ENCODE measurements around the gene SLC4A4. TPM values are rescaled to one million over a fixed set of nuclear protein-coding genes. Genes with fewer than 3 reads are reported as not detected.

Gene SLC4A4
- total RNA-seq, 2 donors from 2014 or later: 0.52 to 0.81 TPM

DNA sequence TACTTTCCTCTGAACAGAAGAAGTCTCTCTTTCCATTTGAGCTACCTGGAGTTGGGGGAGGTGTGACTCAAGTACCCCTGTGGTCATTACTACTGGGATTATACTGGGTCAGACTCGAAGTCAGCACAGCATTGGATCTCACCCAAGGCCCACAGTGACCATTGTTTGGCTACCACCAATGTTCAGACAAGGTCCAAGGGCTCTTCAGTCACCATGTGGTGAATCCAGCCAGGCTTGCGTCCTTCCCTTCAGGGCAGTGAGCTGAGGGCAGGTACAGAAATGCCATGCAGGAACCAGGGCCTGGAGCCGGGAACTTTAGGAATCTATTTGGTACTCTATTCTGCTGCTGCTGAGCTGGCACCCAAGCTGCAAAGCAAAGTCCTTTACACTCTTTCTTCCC, 5.5 kb upstream of the SLC4A4 start:
- DNase-seq: no peak
- no peak overlapping the region for H3K4me3 Mint-ChIP-seq
- H3K27me3 Mint-ChIP-seq: peaks cover 9% of the 10 kb centered on the region
- H3K9me3 ChIP-seq (ENCODE audit: control insufficient read depth, low read length, poor library complexity, severe bottlenecking): no peaks in the 10 kb centered on the region
- no peak overlapping the region for H3K27ac Mint-ChIP-seq
- no peaks in the 10 kb centered on the region for H3K4me1 Mint-ChIP-seq
- no peak for ATAC-seq
- H3K36me3 Mint-ChIP-seq (ENCODE audit: low read depth): no peaks in the 10 kb centered on the region

DNA sequence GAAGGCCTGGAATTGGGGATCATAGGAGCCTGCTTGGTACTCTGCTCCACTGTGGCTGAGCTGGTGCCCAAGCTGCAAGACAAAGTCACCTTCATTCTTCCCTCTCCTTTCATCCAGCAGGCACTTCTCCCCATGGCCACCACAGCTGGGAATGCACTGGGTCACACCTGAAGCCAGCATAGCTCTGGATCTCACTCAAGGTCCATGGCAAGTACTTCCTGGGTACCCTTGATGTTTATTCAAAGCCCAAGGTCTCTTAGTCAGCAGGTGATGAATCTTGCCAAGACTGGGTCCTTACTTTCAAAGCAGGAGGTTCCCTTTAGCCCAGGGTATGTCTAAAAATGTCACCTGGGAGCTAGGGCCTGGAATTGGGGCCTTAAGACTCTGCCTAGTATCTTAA, 4.9 kb upstream of the SLC4A4 start:
- Mint-ChIP-seq H3K36me3 (ENCODE audit: low read depth) (no peaks in the 10 kb centered on the region), H3K27me3 (peaks cover 9% of the 10 kb centered on the region), H3K4me1 (no peaks in the 10 kb centered on the region), H3K4me3 (no peak overlapping the region), H3K27ac (no peak overlapping the region)
- no peak for ATAC-seq
- DNase-seq: no peak
- H3K9me3 ChIP-seq (ENCODE audit: control insufficient read depth, low read length, poor library complexity, severe bottlenecking): no peaks in the 10 kb centered on the region

GRCh38 chr4:71334465-71334882, 4.3 kb upstream of the SLC4A4 start:
- no peaks in the 10 kb centered on the region for H3K9me3 ChIP-seq (ENCODE audit: control insufficient read depth, low read length, poor library complexity, severe bottlenecking)
- Mint-ChIP-seq H3K4me3 (no peak overlapping the region), H3K4me1 (no peaks in the 10 kb centered on the region), H3K27me3 (peaks cover 9% of the 10 kb centered on the region), H3K36me3 (ENCODE audit: low read depth) (no peaks in the 10 kb centered on the region), H3K27ac (no peak overlapping the region)
- DNase-seq (no peak), ATAC-seq (no peak)

- DNase-seq (no peak), ATAC-seq (no peak)
- H3K27me3 Mint-ChIP-seq: peaks cover 4% of the 10 kb centered on the region
- no peaks in the 10 kb centered on the region for H3K9me3 ChIP-seq (ENCODE audit: control insufficient read depth, low read length, poor library complexity, severe bottlenecking)
- no peak overlapping the region for H3K27ac Mint-ChIP-seq
- H3K36me3 Mint-ChIP-seq (ENCODE audit: low read depth): no peaks in the 10 kb centered on the region
- no peak overlapping the region for H3K4me3 Mint-ChIP-seq
- H3K4me1 Mint-ChIP-seq: peaks cover 4% of the 10 kb centered on the region
These were observed 5.0 kb downstream of the SLC4A4 start for GRCh38 chr4:71343670-71344466.

GRCh38 chr4:71346710-71347109, 7.9 kb downstream of the SLC4A4 start:
- Mint-ChIP-seq H3K4me3 (no peak overlapping the region), H3K36me3 (ENCODE audit: low read depth) (no peaks in the 10 kb centered on the region)
- DNase-seq: no peak

DNA sequence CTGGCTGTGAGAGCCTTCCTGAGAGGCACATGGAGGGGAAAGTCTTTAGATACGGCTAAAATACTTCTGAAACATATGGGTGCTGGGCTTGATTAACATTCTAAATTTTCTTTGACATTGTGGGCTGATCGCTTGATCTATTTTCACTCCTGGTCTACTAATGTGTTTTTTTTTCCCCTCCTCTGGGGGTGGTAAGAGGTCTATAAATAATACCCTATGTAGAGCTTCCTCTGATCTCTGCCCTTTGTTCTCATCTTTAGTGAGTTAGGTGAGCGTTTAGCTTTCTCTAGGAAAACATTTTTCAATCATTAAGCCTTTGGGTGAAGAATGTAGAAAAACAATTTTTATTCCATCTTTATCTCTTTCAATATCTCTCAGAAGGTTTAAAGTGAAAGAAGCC, 9.8 kb downstream of the SLC4A4 start:
- peaks cover 22% of the 10 kb centered on the region for H3K27me3 Mint-ChIP-seq
- DNase-seq: no peak
- ATAC-seq: no peak
- H3K4me3 Mint-ChIP-seq: no peak overlapping the region
- H3K27ac Mint-ChIP-seq: no peak overlapping the region
- H3K36me3 Mint-ChIP-seq (ENCODE audit: low read depth): no peaks in the 10 kb centered on the region
- H3K4me1 Mint-ChIP-seq: peaks cover 4% of the 10 kb centered on the region
- H3K9me3 ChIP-seq (ENCODE audit: control insufficient read depth, low read length, poor library complexity, severe bottlenecking): no peaks in the 10 kb centered on the region

More at GRCh38 chr4:71346710-71347109, 7.9 kb downstream of the SLC4A4 start:
- peaks cover 13% of the 10 kb centered on the region for H3K27me3 Mint-ChIP-seq
- H3K27ac Mint-ChIP-seq: no peak overlapping the region
- no peak for ATAC-seq
- H3K9me3 ChIP-seq (ENCODE audit: control insufficient read depth, low read length, poor library complexity, severe bottlenecking): no peaks in the 10 kb centered on the region
- peaks cover 4% of the 10 kb centered on the region for H3K4me1 Mint-ChIP-seq

- Mint-ChIP-seq H3K4me3 (no peak overlapping the region), H3K27me3 (peaks cover 14% of the 10 kb centered on the region), H3K27ac (no peak overlapping the region), H3K4me1 (no peaks in the 10 kb centered on the region), H3K36me3 (ENCODE audit: low read depth) (no peaks in the 10 kb centered on the region)
- DNase-seq (no peak), ATAC-seq (no peak)
- no peaks in the 10 kb centered on the region for H3K9me3 ChIP-seq (ENCODE audit: control insufficient read depth, low read length, poor library complexity, severe bottlenecking)
These were observed 16.2 kb downstream of the SLC4A4 start for GRCh38 chr4:71355045-71355444.

GRCh38 chr4:71355971-71356370, 17.2 kb downstream of the SLC4A4 start:
- Mint-ChIP-seq H3K36me3 (ENCODE audit: low read depth) (no peaks in the 10 kb centered on the region), H3K4me1 (no peaks in the 10 kb centered on the region), H3K4me3 (no peak overlapping the region), H3K27me3 (peaks cover 14% of the 10 kb centered on the region), H3K27ac (no peak overlapping the region)
- no peaks in the 10 kb centered on the region for H3K9me3 ChIP-seq (ENCODE audit: control insufficient read depth, low read length, poor library complexity, severe bottlenecking)
- no peak for ATAC-seq
- DNase-seq: no peak

GRCh38 chr4:71356924-71357663, 18.3 kb downstream of the SLC4A4 start:
- H3K4me1 Mint-ChIP-seq: no peaks in the 10 kb centered on the region
- DNase-seq (no peak), ATAC-seq (no peak)
- no peaks in the 10 kb centered on the region for H3K9me3 ChIP-seq (ENCODE audit: control insufficient read depth, low read length, poor library complexity, severe bottlenecking)
- no peak overlapping the region for H3K27ac Mint-ChIP-seq
- H3K36me3 Mint-ChIP-seq (ENCODE audit: low read depth): no peaks in the 10 kb centered on the region
- peaks cover 10% of the 10 kb centered on the region for H3K27me3 Mint-ChIP-seq
- no peak overlapping the region for H3K4me3 Mint-ChIP-seq

- H3K4me3 Mint-ChIP-seq: no peak overlapping the region
These were observed 22.0 kb downstream of the SLC4A4 start for GRCh38 chr4:71360844-71361243.

GRCh38 chr4:71361476-71361875, 22.7 kb downstream of the SLC4A4 start:
- ATAC-seq: no peak
- H3K36me3 Mint-ChIP-seq (ENCODE audit: low read depth): no peaks in the 10 kb centered on the region
- no peaks in the 10 kb centered on the region for H3K9me3 ChIP-seq (ENCODE audit: control insufficient read depth, low read length, poor library complexity, severe bottlenecking)
- no peak overlapping the region for H3K27ac Mint-ChIP-seq
- H3K4me3 Mint-ChIP-seq: no peak overlapping the region
- H3K27me3 Mint-ChIP-seq: peaks cover 4% of the 10 kb centered on the region
- DNase-seq: no peak
- H3K4me1 Mint-ChIP-seq: no peaks in the 10 kb centered on the region

More at GRCh38 chr4:71360844-71361243, 22.0 kb downstream of the SLC4A4 start:
- DNase-seq (no peak), ATAC-seq (no peak)
- H3K36me3 Mint-ChIP-seq (ENCODE audit: low read depth): no peaks in the 10 kb centered on the region
- H3K4me1 Mint-ChIP-seq: no peaks in the 10 kb centered on the region
- H3K27me3 Mint-ChIP-seq: peaks cover 4% of the 10 kb centered on the region
- H3K9me3 ChIP-seq (ENCODE audit: control insufficient read depth, low read length, poor library complexity, severe bottlenecking): no peaks in the 10 kb centered on the region
- H3K27ac Mint-ChIP-seq: no peak overlapping the region

DNA sequence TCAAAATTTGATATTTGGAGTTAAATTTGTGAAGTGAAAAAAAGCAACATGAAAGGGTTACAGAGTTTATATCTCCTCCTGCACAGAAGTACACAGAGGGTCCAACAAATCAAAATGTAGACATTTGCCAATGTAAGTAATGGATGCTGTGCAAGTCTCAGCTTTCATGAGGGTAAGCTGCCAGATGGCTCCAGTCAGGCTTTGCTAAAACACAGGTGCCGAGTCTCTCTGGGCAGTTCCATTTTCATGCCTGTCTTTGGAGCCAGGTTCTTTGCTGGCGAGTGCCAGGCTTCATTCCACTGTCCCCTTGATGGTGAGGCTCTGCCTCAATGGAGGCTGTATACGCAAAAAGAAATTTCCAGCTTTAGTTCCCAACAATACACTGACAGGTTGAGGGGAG, 27.9 kb downstream of the SLC4A4 start:
- no peak overlapping the region for H3K27ac Mint-ChIP-seq
- no peak overlapping the region for H3K4me3 Mint-ChIP-seq
- peaks cover 14% of the 10 kb centered on the region for H3K27me3 Mint-ChIP-seq
- DNase-seq (no peak), ATAC-seq (no peak)
- H3K4me1 Mint-ChIP-seq: no peaks in the 10 kb centered on the region
- H3K9me3 ChIP-seq (ENCODE audit: control insufficient read depth, low read length, poor library complexity, severe bottlenecking): no peaks in the 10 kb centered on the region
- H3K36me3 Mint-ChIP-seq (ENCODE audit: low read depth): peaks cover 2% of the 10 kb centered on the region

- ATAC-seq: no peak
- H3K4me3 Mint-ChIP-seq: no peak overlapping the region
- H3K4me1 Mint-ChIP-seq: no peaks in the 10 kb centered on the region
- no peak for DNase-seq
- H3K27me3 Mint-ChIP-seq: peaks cover 14% of the 10 kb centered on the region
- peaks cover 2% of the 10 kb centered on the region for H3K36me3 Mint-ChIP-seq (ENCODE audit: low read depth)
- H3K27ac Mint-ChIP-seq: no peak overlapping the region
- no peaks in the 10 kb centered on the region for H3K9me3 ChIP-seq (ENCODE audit: control insufficient read depth, low read length, poor library complexity, severe bottlenecking)
These were observed 28.7 kb downstream of the SLC4A4 start for GRCh38 chr4:71367546-71367945.

Data from T-helper 17 cell (primary cell).